ENCODE data around the gene ECI1. TPM values are rescaled to one million over a fixed set of nuclear protein-coding genes. Genes with fewer than 3 reads are reported as not detected.

The ECI1 gene
- total RNA-seq, 4 donors from 2014 or later = 74.3 to 94.7 (median 81.5) TPM

GRCh38 chr16:2235695-2236336 is 15.6 kb downstream of the ECI1 start:
- H3K27ac ChIP-seq = peak overlapping the region in 2 of 4 donors; percentile 40 to 48
- peaks cover 0 to 28% (median 22%) of the 10 kb centered on the region in 4 donors for H3K4me1 ChIP-seq
- WGBS, 2 donors = 74% methylated on average over 10 of the region's 19 CpGs; no CpG with 5 or more reads in 1 of the 2 donors
- H3K9me3 ChIP-seq = no peaks in the 10 kb centered on the region
- no peak for TF ChIP-seq CTCF (IDR thresholded peaks at IDR 0.05)
- no peak for TF ChIP-seq POLR2A (IDR thresholded peaks at IDR 0.05)
- TF ChIP-seq EP300 (IDR thresholded peaks at IDR 0.05) = no peak
- peaks cover 0 to 17% of the 10 kb centered on the region in 2 donors for H3K27me3 ChIP-seq
- H3K36me3 ChIP-seq = peaks cover 6 to 76% (median 22%) of the 10 kb centered on the region in 3 donors
- DNase-seq (ENCODE audit: low spot score in 2 of 2) = no peak
- no peak overlapping the region for H3K4me3 ChIP-seq

GRCh38 chr16:2235234-2235651 is 16.1 kb downstream of the ECI1 start:
- no peak for TF ChIP-seq CTCF (IDR thresholded peaks at IDR 0.05)
- TF ChIP-seq POLR2A (IDR thresholded peaks at IDR 0.05) = no peak
- no peak for TF ChIP-seq EP300 (IDR thresholded peaks at IDR 0.05)
- H3K36me3 ChIP-seq = peaks cover 6 to 76% (median 22%) of the 10 kb centered on the region in 3 donors
- H3K9me3 ChIP-seq = no peaks in the 10 kb centered on the region
- H3K4me1 ChIP-seq = peaks cover 0 to 28% (median 22%) of the 10 kb centered on the region in 4 donors
- no peak overlapping the region for H3K4me3 ChIP-seq
- peaks cover 0 to 17% of the 10 kb centered on the region in 2 donors for H3K27me3 ChIP-seq
- H3K27ac ChIP-seq = no peak overlapping the region
- no peak for DNase-seq (ENCODE audit: low spot score in 2 of 2)
- WGBS, 2 donors = 85 to 91% methylated on average over 23 to 24 of the region's 28 CpGs

GRCh38 chr16:2234813-2235170 is 16.6 kb downstream of the ECI1 start:
- no peak overlapping the region for H3K27ac ChIP-seq
- peaks cover 0 to 17% of the 10 kb centered on the region in 2 donors for H3K27me3 ChIP-seq
- H3K4me1 ChIP-seq = peaks cover 0 to 28% (median 22%) of the 10 kb centered on the region in 4 donors
- H3K9me3 ChIP-seq = no peaks in the 10 kb centered on the region
- H3K36me3 ChIP-seq = peaks cover 6 to 78% (median 24%) of the 10 kb centered on the region in 3 donors
- DNase-seq (ENCODE audit: low spot score in 2 of 2) = no peak
- WGBS, 2 donors = 92 to 100% methylated on average over 2 to 8 of the region's 18 CpGs
- TF ChIP-seq POLR2A (IDR thresholded peaks at IDR 0.05) (no peak), CTCF (IDR thresholded peaks at IDR 0.05) (no peak), EP300 (IDR thresholded peaks at IDR 0.05) (no peak)
- H3K4me3 ChIP-seq = no peak overlapping the region

GRCh38 chr16:2233872-2234812 is 17.2 kb downstream of the ECI1 start:
- H3K27me3 ChIP-seq = peaks cover 0 to 17% of the 10 kb centered on the region in 2 donors
- WGBS, 2 donors = 92 to 94% methylated on average over 40 to 46 of the region's 51 CpGs
- no peak overlapping the region for H3K27ac ChIP-seq
- H3K4me3 ChIP-seq = no peak overlapping the region
- DNase-seq (ENCODE audit: low spot score in 2 of 2) = no peak
- TF ChIP-seq EP300 (IDR thresholded peaks at IDR 0.05) = no peak
- TF ChIP-seq CTCF (IDR thresholded peaks at IDR 0.05) = no peak
- TF ChIP-seq POLR2A (IDR thresholded peaks at IDR 0.05) = no peak
- peaks cover 0 to 28% (median 22%) of the 10 kb centered on the region in 4 donors for H3K4me1 ChIP-seq
- H3K9me3 ChIP-seq = no peaks in the 10 kb centered on the region
- peaks cover 6 to 78% (median 30%) of the 10 kb centered on the region in 3 donors for H3K36me3 ChIP-seq

Data from tibial nerve (tissue), 4 donors.